Measurements from ENCODE around the gene TAF9B.
"Not testable (repeated sequence)": the region's sequence is repeated elsewhere in the genome, so short reads cannot be mapped to it uniquely, and the experiment has no call there.

Gene TAF9B

DNA sequence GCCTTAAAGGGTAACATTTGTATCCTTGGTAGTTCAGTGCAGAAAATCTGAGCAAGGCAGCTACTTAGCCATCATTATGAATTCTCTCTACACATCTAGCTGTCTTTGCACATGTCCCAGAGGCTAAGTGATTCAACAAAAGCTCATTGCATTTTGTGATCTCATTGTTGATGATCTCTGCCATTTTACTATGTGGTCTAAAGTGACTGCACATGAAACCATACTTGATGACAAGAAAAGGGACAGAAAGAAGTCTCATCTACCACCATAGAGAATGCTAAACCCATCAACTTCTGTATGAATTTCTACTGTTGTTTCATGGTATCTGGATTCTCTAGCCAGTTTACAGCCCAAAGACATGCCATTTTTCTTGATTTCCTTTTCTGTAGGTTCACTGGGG lies 41.3 kb downstream of the TAF9B start:
- no peak overlapping the region for H3K27ac ChIP-seq (ENCODE audit: low read length)
- H3K36me3 ChIP-seq (ENCODE audit: control insufficient read depth in 2 of 2, insufficient read depth in 2 of 2, low read length in 2 of 2), result no peaks in the 10 kb centered on the region
- no peaks in the 10 kb centered on the region for H3K9me3 ChIP-seq (ENCODE audit: control insufficient read depth in 2 of 2, low read length in 2 of 2)
- H3K4me3 ChIP-seq (ENCODE audit: low read length in 2 of 2), result no peak overlapping the region
- no peak overlapping the region for H3K9ac ChIP-seq (ENCODE audit: low read length in 2 of 2)
- H3K4me1 ChIP-seq (ENCODE audit: control insufficient read depth, insufficient read depth, low read length), result peaks cover 3% of the 10 kb centered on the region
- H3K27me3 ChIP-seq (ENCODE audit: control insufficient read depth in 1 of 2, insufficient read depth in 2 of 2, low read length in 2 of 2), result peaks cover 0 to 4% of the 10 kb centered on the region in 2 donors

DNA sequence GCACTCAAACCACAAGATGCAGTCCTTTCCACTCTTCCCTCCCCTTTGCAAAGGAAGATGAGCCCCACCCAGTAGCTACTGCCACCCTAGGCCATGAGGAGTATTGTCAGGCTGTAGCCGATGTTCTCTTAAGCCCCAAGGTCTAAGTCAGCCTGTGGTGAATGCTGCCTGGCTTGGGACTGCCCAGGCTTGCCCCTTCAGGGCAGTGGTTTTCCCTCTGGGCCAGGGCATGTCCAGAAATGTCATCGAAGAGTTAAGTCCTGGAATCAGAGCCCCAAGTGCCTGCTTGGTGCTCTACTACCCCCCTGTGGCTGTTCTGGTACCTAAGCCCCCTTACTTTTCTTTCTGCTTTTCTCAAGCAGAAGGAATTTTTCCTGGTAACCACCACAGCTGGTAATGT lies 47.2 kb downstream of the TAF9B start:
- Histone ChIP-seq H3K36me3 (ENCODE audit: control insufficient read depth in 2 of 2, insufficient read depth in 2 of 2, low read length in 2 of 2) (no peaks in the 10 kb centered on the region), H3K4me3 (ENCODE audit: low read length in 2 of 2) (no peak overlapping the region), H3K9me3 (ENCODE audit: control insufficient read depth in 2 of 2, low read length in 2 of 2) (no peaks in the 10 kb centered on the region), H3K4me1 (ENCODE audit: control insufficient read depth, insufficient read depth, low read length) (no peaks in the 10 kb centered on the region), H3K27ac (ENCODE audit: low read length) (no peak overlapping the region), H3K27me3 (ENCODE audit: control insufficient read depth in 1 of 2, insufficient read depth in 2 of 2, low read length in 2 of 2) (peaks cover 0 to 8% of the 10 kb centered on the region in 2 donors), H3K9ac (ENCODE audit: low read length in 2 of 2) (no peak overlapping the region)

DNA sequence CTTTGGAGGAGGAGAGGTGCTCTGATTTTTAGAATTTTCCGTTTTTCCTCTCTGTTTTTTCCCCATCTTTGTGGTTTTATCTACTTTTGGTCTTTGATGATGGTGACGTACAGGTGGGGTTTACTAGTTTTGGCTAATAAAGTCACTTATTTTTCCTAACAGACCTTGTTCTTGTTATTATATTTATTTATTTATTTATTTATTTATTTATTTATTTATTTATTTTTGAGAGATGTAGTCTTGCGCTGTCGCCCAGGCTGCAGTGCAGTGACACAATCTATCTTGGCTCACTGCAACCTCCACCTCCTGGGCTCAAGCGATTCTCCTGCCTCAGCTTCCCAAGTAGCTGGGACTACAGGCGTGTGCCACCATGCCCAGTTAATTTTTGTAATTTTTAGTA lies 58.0 kb downstream of the TAF9B start:
- H3K27ac ChIP-seq (ENCODE audit: low read length); H3K9ac ChIP-seq (ENCODE audit: low read length in 2 of 2); H3K9me3 ChIP-seq (ENCODE audit: control insufficient read depth in 2 of 2, low read length in 2 of 2); H3K36me3 ChIP-seq (ENCODE audit: control insufficient read depth in 2 of 2, insufficient read depth in 2 of 2, low read length in 2 of 2); H3K4me3 ChIP-seq (ENCODE audit: low read length in 2 of 2); H3K27me3 ChIP-seq (ENCODE audit: control insufficient read depth in 1 of 2, insufficient read depth in 2 of 2, low read length in 2 of 2); H3K4me1 ChIP-seq (ENCODE audit: control insufficient read depth, insufficient read depth, low read length): not testable (repeated sequence)
